ENCODE results near the gene ALKBH5. TPM values are rescaled to one million over a fixed set of nuclear protein-coding genes. Genes with fewer than 3 reads are reported as not detected.

The ALKBH5 gene
- total and polyA plus RNA-seq, 2 donors, result 48.5 to 58.3 TPM

DNA sequence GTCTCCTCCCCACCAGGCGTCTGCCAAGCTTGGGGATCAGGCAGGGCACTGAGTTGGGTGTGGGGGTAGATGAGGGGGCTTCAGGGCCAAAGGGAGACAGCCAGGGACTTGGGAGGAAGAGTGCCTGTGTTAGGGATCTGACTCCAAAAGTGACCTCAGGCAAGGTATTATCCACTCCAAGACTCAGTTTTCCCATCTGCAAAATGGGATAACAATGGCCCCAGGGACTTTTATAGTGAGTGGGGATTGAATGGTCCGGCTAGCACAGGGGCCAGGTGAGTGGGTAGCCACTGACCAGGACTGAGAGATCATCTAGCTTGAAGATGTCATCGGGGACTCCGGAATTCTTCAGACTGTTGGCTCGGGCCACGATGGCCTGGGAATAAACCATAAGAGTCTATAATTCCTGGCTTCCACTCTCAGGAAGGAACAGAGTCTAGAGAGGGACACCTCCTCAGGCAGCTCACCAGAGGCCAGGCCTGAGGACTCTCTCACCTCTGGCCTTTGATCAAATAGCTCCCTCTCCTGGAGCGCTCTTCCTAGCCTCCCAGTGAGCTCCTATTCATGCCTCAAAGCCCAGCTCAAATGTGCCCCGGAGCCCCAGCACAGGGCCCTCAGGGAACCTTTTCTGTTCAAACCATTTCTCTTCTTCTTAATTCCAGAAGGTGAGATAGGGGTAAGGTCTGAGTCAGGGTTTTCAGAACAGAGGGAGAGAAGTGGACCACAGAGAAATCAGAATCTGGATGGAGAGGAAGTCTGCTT, 71.4 kb downstream of the ALKBH5 start:
- Histone ChIP-seq H3K27me3 (ENCODE audit: control insufficient read depth in 2 of 2, insufficient read depth in 1 of 2, low read length in 1 of 2) (no peaks in the 10 kb centered on the region), H3K4me3 (ENCODE audit: low read length in 2 of 2) (no peak overlapping the region), H3K36me3 (ENCODE audit: control insufficient read depth in 2 of 2, insufficient read depth in 2 of 2, low read length in 1 of 2) (peaks cover 62 to 64% of the 10 kb centered on the region in 2 donors), H3K4me1 (ENCODE audit: control insufficient read depth in 2 of 2, insufficient read depth in 2 of 2, low read length in 2 of 2) (peaks cover 20 to 25% of the 10 kb centered on the region in 2 donors), H3K9me3 (ENCODE audit: control insufficient read depth in 2 of 2, insufficient read depth in 1 of 2, low read length in 1 of 2) (peaks cover 3 to 4% of the 10 kb centered on the region in 2 donors), H3K27ac (ENCODE audit: low read depth in 1 of 2, low read length in 1 of 2) (no peak overlapping the region)
- no peak for DNase-seq (ENCODE audit: low read depth in 6 of 9, low spot score in 9 of 9)
- WGBS, result 97% methylated on average over 8 of the region's 8 CpGs

DNA sequence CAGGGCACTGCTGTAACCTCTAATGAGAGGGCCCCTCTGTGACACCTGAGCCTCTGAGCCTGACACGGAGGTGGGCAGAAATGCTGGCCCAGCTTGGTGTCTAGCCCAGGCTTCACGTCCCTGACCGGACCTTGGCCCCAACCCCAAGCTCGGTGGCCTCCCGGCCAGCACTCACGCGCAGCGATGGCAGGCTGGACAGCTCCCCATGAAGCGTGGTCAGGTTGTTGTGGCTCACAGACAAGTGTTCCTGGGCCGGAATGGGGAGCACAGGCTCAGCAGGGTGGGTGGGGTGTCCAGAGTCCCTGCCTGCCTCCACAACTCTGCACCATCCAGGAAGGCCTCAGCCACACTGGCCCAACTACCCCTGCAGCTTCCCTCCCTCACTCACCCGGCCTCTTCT, 72.7 kb downstream of the ALKBH5 start:
- over 99% methylated on average over 11 of the region's 11 CpGs for WGBS
- peaks cover 50 to 51% of the 10 kb centered on the region in 2 donors for H3K36me3 ChIP-seq (ENCODE audit: control insufficient read depth in 2 of 2, insufficient read depth in 2 of 2, low read length in 1 of 2)
- H3K27ac ChIP-seq (ENCODE audit: low read depth in 1 of 2, low read length in 1 of 2), result no peak overlapping the region
- H3K4me3 ChIP-seq (ENCODE audit: low read length in 2 of 2), result no peak overlapping the region
- no peak for DNase-seq (ENCODE audit: low read depth in 6 of 9, low spot score in 9 of 9)
- H3K9me3 ChIP-seq (ENCODE audit: control insufficient read depth in 2 of 2, insufficient read depth in 1 of 2, low read length in 1 of 2), result peaks cover 3 to 4% of the 10 kb centered on the region in 2 donors
- peaks cover 26 to 34% of the 10 kb centered on the region in 2 donors for H3K4me1 ChIP-seq (ENCODE audit: control insufficient read depth in 2 of 2, insufficient read depth in 2 of 2, low read length in 2 of 2)
- no peaks in the 10 kb centered on the region for H3K27me3 ChIP-seq (ENCODE audit: control insufficient read depth in 2 of 2, insufficient read depth in 1 of 2, low read length in 1 of 2)

DNA sequence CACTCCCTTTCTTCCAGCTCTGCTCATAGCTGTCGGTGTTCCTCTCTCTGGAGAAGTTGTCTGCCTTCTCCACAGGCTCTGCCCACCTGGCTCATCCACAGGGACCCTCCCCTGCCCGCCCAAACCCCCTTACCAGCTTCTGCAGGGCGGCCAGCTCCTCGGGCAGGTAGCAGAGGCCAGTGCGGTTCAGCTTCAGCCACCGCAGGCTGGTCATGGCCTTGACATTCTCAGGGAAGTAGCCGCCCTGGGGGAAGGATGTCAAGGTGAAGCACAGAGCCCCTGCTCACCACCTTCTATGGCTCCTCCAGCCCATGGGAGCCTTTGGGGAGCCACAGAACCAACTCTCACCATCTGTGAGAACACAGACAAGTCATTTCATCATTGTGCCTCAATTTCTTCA, 73.1 kb downstream of the ALKBH5 start:
- H3K4me1 ChIP-seq (ENCODE audit: control insufficient read depth in 2 of 2, insufficient read depth in 2 of 2, low read length in 2 of 2), result peaks cover 30 to 38% of the 10 kb centered on the region in 2 donors
- DNase-seq (ENCODE audit: low read depth in 6 of 9, low spot score in 9 of 9), result no peak
- no peak overlapping the region for H3K27ac ChIP-seq (ENCODE audit: low read depth in 1 of 2, low read length in 1 of 2)
- no peak overlapping the region for H3K4me3 ChIP-seq (ENCODE audit: low read length in 2 of 2)
- peaks cover 46 to 47% of the 10 kb centered on the region in 2 donors for H3K36me3 ChIP-seq (ENCODE audit: control insufficient read depth in 2 of 2, insufficient read depth in 2 of 2, low read length in 1 of 2)
- 97% methylated on average over 7 of the region's 7 CpGs for WGBS
- H3K27me3 ChIP-seq (ENCODE audit: control insufficient read depth in 2 of 2, insufficient read depth in 1 of 2, low read length in 1 of 2), result no peaks in the 10 kb centered on the region
- H3K9me3 ChIP-seq (ENCODE audit: control insufficient read depth in 2 of 2, insufficient read depth in 1 of 2, low read length in 1 of 2), result peaks cover 3 to 4% of the 10 kb centered on the region in 2 donors

DNA sequence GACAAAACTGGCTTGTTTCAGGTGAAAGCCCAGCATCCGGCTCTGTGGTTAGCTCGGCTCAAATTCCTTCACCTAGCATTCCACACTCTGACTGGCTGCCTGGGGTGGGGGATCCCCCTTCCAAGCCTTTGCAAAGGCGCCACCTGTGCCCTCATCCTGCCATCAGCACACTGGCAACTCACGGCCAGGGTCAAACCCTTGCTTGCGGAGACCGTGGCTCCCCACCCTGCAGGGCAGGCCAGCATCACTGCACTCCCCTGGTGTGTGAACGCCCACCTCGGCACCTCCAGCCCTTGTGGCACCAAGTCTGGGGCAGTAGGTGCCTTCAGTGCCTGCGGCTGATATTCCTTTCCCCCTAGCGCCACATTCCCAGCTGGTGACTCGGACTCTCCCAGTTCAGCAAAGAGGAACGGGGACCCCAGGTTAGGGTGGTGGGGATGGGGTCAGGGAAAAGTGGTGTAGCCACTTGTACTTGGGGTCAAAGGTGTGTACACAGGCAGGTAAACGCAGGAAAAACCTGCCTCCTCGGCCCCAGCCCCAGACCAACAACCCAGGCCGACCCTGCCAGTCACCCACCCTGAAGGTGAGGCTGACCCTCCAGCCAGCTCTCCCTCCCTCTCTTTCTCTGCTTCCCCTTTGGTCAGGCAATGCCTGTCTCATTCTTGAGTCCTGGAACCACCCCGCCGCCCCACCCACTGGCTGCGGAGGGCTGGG, 73.8 kb downstream of the ALKBH5 start:
- peak overlapping the region; percentile 78 to 80 for H3K4me3 ChIP-seq (ENCODE audit: low read length in 2 of 2)
- H3K27ac ChIP-seq (ENCODE audit: low read depth in 1 of 2, low read length in 1 of 2), result peak overlapping the region in 1 of 2 donors; percentile 88
- H3K36me3 ChIP-seq (ENCODE audit: control insufficient read depth in 2 of 2, insufficient read depth in 2 of 2, low read length in 1 of 2), result peaks cover 39 to 40% of the 10 kb centered on the region in 2 donors
- peaks cover 3 to 4% of the 10 kb centered on the region in 2 donors for H3K9me3 ChIP-seq (ENCODE audit: control insufficient read depth in 2 of 2, insufficient read depth in 1 of 2, low read length in 1 of 2)
- DNase-seq (ENCODE audit: low read depth in 6 of 9, low spot score in 9 of 9), result peak in 1 of 9 donors; percentile 8
- no peaks in the 10 kb centered on the region for H3K27me3 ChIP-seq (ENCODE audit: control insufficient read depth in 2 of 2, insufficient read depth in 1 of 2, low read length in 1 of 2)
- 38% methylated on average over 18 of the region's 18 CpGs for WGBS
- peaks cover 31 to 39% of the 10 kb centered on the region in 2 donors for H3K4me1 ChIP-seq (ENCODE audit: control insufficient read depth in 2 of 2, insufficient read depth in 2 of 2, low read length in 2 of 2)

DNA sequence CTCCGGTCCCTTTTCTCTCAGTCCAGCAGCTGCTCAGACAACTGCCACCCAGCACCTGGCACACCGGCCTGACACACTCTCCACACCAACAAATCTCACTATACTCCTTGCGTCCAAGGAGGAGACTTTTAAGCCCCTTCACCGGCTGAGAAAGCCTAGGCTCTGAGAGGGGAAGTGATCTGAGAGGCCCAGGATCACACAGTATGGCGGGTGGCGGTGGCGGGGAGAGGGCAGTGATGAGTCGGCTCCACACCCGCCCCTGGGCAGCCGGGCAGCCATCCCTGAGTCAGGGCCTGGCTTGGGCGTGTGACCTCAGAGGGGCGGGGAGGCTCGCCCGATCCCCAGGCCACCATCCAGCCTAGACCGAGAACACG, 74.3 kb downstream of the ALKBH5 start:
- Histone ChIP-seq H3K4me3 (ENCODE audit: low read length in 2 of 2) (peak overlapping the region; percentile 78 to 80), H3K36me3 (ENCODE audit: control insufficient read depth in 2 of 2, insufficient read depth in 2 of 2, low read length in 1 of 2) (peaks cover 34 to 36% of the 10 kb centered on the region in 2 donors), H3K27me3 (ENCODE audit: control insufficient read depth in 2 of 2, insufficient read depth in 1 of 2, low read length in 1 of 2) (no peaks in the 10 kb centered on the region), H3K9me3 (ENCODE audit: control insufficient read depth in 2 of 2, insufficient read depth in 1 of 2, low read length in 1 of 2) (peaks cover 3 to 4% of the 10 kb centered on the region in 2 donors), H3K27ac (ENCODE audit: low read depth in 1 of 2, low read length in 1 of 2) (peak overlapping the region; percentile 47 to 88), H3K4me1 (ENCODE audit: control insufficient read depth in 2 of 2, insufficient read depth in 2 of 2, low read length in 2 of 2) (peaks cover 31 to 39% of the 10 kb centered on the region in 2 donors)
- WGBS, result under 1% methylated on average over 16 of the region's 16 CpGs
- DNase-seq (ENCODE audit: low read depth in 6 of 9, low spot score in 9 of 9), result peak in 1 of 9 donors; percentile 56

DNA sequence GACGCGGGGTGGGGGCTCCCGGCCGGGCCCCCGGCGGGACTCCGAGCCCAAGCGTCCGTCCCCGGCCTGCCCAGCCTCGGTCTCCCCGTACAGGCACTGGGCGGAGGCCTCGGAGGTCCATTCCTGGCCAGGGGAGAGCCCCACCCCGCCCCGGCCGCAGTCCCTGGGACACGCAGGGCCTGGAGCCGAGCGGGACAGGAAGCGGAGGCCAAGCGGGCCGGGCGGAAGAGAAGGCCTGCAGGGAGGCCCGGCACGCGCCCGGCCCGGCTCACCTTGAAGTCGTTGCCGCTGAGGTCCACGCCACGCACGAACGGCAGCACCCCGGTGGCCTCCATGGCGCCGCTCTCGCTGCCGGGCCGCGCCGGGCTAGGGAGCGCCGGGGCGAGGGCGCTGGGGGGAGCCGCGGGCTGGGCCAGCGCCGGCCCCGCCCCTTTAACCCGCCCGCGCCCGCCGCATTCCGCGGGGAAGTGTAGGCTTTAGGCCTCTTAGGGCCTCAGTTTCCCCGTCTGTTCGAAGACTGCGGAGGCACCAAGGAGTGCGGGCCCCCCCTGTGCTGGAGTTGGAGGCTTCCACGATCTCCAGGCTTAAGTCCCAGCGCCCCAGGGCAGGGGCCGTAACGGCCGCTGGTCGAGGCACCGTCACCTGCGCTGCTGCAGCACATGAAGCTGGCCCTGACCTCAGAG, 74.9 kb downstream of the ALKBH5 start, which contains the start of gene FLII:
FLII (minus strand) TSS at position 383 of the 683 bp plus-strand sequence; CDS start at position 335, 48 bp downstream.
- Histone ChIP-seq H3K9me3 (ENCODE audit: control insufficient read depth in 2 of 2, insufficient read depth in 1 of 2, low read length in 1 of 2) (peaks cover 1 to 4% of the 10 kb centered on the region in 2 donors), H3K4me1 (ENCODE audit: control insufficient read depth in 2 of 2, insufficient read depth in 2 of 2, low read length in 2 of 2) (peaks cover 31 to 39% of the 10 kb centered on the region in 2 donors), H3K27me3 (ENCODE audit: control insufficient read depth in 2 of 2, insufficient read depth in 1 of 2, low read length in 1 of 2) (no peaks in the 10 kb centered on the region), H3K27ac (ENCODE audit: low read depth in 1 of 2, low read length in 1 of 2) (peak within 1 kb of the TSS; percentile 66 to 88), H3K4me3 (ENCODE audit: low read length in 2 of 2) (peak within 1 kb of the TSS; percentile 78 to 80), H3K36me3 (ENCODE audit: control insufficient read depth in 2 of 2, insufficient read depth in 2 of 2, low read length in 1 of 2) (peaks cover 32 to 36% of the 10 kb centered on the region in 2 donors)
- 2% methylated on average over 71 of the region's 71 CpGs for WGBS
- DNase-seq (ENCODE audit: low read depth in 6 of 9, low spot score in 9 of 9), result peak in 7 of 9 donors; percentile 29 to 72 (median 45)

Other genes with a start within 250 kb of the ALKBH5 start
- 6.6 TPM for gene TOM1L2, start 211.4 kb upstream of the ALKBH5 start, total RNA-seq
- 17.5 TPM for gene TOM1L2, start 211.4 kb upstream of the ALKBH5 start, polyA plus RNA-seq
- gene DRC3, start 211.0 kb upstream of the ALKBH5 start, total RNA-seq, result 1.3 TPM
- 3.3 TPM for gene DRC3, start 211.0 kb upstream of the ALKBH5 start, polyA plus RNA-seq
- gene ATPAF2, start 144.7 kb upstream of the ALKBH5 start, total RNA-seq, result 16.4 TPM
- 23.1 TPM for gene ATPAF2, start 144.7 kb upstream of the ALKBH5 start, polyA plus RNA-seq
- gene GID4, start 144.4 kb upstream of the ALKBH5 start, total RNA-seq, result 4.9 TPM
- gene GID4, start 144.4 kb upstream of the ALKBH5 start, polyA plus RNA-seq, result 6.0 TPM
- 32.4 TPM for gene DRG2, start 95.9 kb upstream of the ALKBH5 start, total RNA-seq
- 46.4 TPM for gene DRG2, start 95.9 kb upstream of the ALKBH5 start, polyA plus RNA-seq
- 0.24 TPM for gene MYO15A, start 75.1 kb upstream of the ALKBH5 start, total RNA-seq
- gene MYO15A, start 75.1 kb upstream of the ALKBH5 start, polyA plus RNA-seq, result 1.9 TPM
- 8.0 TPM for gene LLGL1, start 41.8 kb downstream of the ALKBH5 start, total RNA-seq
- gene LLGL1, start 41.8 kb downstream of the ALKBH5 start, polyA plus RNA-seq, result 8.3 TPM
- gene FLII, start 74.9 kb downstream of the ALKBH5 start, total RNA-seq, result 112 TPM
- 195 TPM for gene FLII, start 74.9 kb downstream of the ALKBH5 start, polyA plus RNA-seq
- 5.4 TPM for gene MIEF2, start 76.8 kb downstream of the ALKBH5 start, total RNA-seq
- 8.5 TPM for gene MIEF2, start 76.8 kb downstream of the ALKBH5 start, polyA plus RNA-seq
- gene TOP3A, start 131.2 kb downstream of the ALKBH5 start, total RNA-seq, result 22.6 TPM
- gene TOP3A, start 131.2 kb downstream of the ALKBH5 start, polyA plus RNA-seq, result 23.5 TPM
- 7.8 TPM for gene SMCR8, start 131.5 kb downstream of the ALKBH5 start, total RNA-seq
- 7.3 TPM for gene SMCR8, start 131.5 kb downstream of the ALKBH5 start, polyA plus RNA-seq
- 34.2 TPM for gene SHMT1, start 179.7 kb downstream of the ALKBH5 start, total RNA-seq
- gene SHMT1, start 179.7 kb downstream of the ALKBH5 start, polyA plus RNA-seq, result 16.1 TPM
- gene EVPLL, start 193.9 kb downstream of the ALKBH5 start, total RNA-seq, result 4.3 TPM
- 0.25 TPM for gene EVPLL, start 193.9 kb downstream of the ALKBH5 start, polyA plus RNA-seq